ENCODE results near the gene C1orf115.

- TF ChIP-seq, protein P1, sequence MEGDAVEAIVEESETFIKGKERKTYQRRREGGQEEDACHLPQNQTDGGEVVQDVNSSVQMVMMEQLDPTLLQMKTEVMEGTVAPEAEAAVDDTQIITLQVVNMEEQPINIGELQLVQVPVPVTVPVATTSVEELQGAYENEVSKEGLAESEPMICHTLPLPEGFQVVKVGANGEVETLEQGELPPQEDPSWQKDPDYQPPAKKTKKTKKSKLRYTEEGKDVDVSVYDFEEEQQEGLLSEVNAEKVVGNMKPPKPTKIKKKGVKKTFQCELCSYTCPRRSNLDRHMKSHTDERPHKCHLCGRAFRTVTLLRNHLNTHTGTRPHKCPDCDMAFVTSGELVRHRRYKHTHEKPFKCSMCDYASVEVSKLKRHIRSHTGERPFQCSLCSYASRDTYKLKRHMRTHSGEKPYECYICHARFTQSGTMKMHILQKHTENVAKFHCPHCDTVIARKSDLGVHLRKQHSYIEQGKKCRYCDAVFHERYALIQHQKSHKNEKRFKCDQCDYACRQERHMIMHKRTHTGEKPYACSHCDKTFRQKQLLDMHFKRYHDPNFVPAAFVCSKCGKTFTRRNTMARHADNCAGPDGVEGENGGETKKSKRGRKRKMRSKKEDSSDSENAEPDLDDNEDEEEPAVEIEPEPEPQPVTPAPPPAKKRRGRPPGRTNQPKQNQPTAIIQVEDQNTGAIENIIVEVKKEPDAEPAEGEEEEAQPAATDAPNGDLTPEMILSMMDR (IDR thresholded peaks at IDR 0.05; ENCODE audit: insufficient read depth, low read depth, low read length), result no peak
- TF ChIP-seq EZH2 (IDR thresholded peaks at IDR 0.05; ENCODE audit: insufficient read depth, low read length), result no peak
These were observed 11.8 kb downstream of the C1orf115 start for GRCh38 chr1:220701974-220702373.

All from astrocyte (in vitro differentiated cells and primary cell).